ENCODE measurements around the gene STXBP5. TPM values are rescaled to one million over a fixed set of nuclear protein-coding genes. Genes with fewer than 3 reads are reported as not detected.

The STXBP5 gene
- total RNA-seq, 1 donor from 2014 or later = 29.5 TPM

DNA sequence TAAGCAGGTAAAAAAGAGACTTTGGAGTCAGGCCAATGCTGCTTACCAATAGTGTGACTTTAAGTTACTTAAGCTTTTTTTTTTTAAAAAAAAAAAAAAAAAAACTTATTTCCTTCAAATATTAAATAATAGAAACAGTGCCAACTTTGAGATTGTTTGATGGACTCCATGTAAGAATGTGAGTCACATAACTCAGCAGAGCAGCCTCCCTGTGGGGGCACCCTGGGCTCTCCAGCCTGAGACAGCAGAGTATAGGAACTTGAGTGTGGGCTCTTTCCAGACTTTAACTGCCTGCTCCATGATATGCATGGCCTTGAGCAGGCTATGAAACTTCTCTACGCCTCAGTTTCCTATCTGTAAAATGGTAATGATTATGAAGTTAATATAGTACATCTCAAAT is 190.9 kb downstream of the STXBP5 start:
- Mint-ChIP-seq H3K9me3 (peaks cover 4% of the 10 kb centered on the region), H3K27ac (no peak overlapping the region), H3K36me3 (ENCODE audit: low read depth) (no peaks in the 10 kb centered on the region), H3K4me1 (ENCODE audit: low read depth) (no peaks in the 10 kb centered on the region), H3K27me3 (ENCODE audit: insufficient read depth) (no peaks in the 10 kb centered on the region), H3K4me3 (no peak overlapping the region)
- intact Hi-C loops (cut with micrococcal nuclease) = no loop called here
- no peak for DNase-seq (ENCODE audit: low spot score)

DNA sequence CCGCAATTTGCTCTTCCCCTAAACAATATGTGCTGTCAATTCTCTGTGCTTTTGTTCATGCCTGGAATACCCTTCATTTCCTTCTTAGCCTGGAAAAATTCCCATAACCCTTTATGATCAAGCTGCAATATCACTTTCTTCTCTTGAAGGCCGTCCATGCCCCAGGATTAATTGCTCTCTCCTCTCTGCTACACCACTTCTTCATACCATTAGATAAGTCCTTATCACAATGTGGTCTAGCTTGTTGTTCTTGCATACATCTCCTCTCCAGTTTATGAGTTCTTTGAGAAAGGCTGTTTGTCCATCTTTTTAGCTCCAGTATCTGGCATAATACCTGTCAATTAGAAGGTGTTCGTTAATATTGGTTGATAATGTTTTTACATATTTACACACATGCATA is 193.1 kb downstream of the STXBP5 start:
- Mint-ChIP-seq H3K36me3 (ENCODE audit: low read depth) (no peaks in the 10 kb centered on the region), H3K9me3 (peaks cover 16% of the 10 kb centered on the region), H3K4me3 (no peak overlapping the region), H3K27ac (no peak overlapping the region), H3K27me3 (ENCODE audit: insufficient read depth) (no peaks in the 10 kb centered on the region), H3K4me1 (ENCODE audit: low read depth) (no peaks in the 10 kb centered on the region)
- intact Hi-C loops (cut with micrococcal nuclease) = no loop called here
- DNase-seq (ENCODE audit: low spot score) = no peak

DNA sequence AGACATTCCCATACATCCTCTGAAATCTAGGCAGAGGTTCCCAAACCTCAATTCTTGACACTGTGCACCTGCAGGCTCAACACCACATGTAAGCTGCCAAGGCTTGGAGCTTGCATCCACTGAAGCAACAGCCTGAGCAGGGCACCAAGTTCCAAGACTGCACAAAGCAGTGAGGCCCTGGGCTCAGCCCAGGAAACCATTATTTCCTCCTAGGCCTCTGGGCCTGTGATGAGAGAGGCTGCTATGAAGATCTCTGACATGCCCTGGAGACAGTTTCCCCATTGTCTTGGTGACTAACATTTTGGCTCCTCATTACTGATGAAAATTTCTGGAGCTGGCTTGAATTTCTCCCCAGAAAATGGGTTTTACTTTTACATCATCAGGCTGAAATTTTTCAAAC is 196.8 kb downstream of the STXBP5 start:
- Mint-ChIP-seq H3K27me3 (ENCODE audit: insufficient read depth) (no peaks in the 10 kb centered on the region), H3K4me3 (no peak overlapping the region), H3K4me1 (ENCODE audit: low read depth) (no peaks in the 10 kb centered on the region), H3K36me3 (ENCODE audit: low read depth) (no peaks in the 10 kb centered on the region), H3K27ac (no peak overlapping the region), H3K9me3 (peaks cover 21% of the 10 kb centered on the region)
- intact Hi-C loops (cut with micrococcal nuclease) = no loop called here
- DNase-seq (ENCODE audit: low spot score) = no peak

DNA sequence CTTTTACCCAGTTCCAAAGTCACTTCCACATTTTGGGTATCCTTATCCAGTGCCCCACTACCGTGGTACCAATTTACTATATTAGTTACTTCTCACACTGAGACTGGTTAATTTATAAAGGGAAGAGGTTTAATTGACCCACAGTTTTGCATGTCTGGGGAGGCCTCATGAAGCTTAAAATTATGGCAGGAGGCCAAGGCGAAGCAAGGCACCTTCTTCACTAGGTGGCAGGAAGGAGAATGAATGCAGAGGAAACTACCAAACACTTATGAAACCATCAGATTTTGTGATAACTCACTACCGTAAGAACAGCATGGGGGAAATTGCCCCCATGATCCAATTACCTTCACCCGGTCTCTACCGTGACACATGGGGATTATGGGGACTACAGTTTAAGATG is 197.6 kb downstream of the STXBP5 start:
- no peaks in the 10 kb centered on the region for H3K27me3 Mint-ChIP-seq (ENCODE audit: insufficient read depth)
- H3K36me3 Mint-ChIP-seq (ENCODE audit: low read depth) = no peaks in the 10 kb centered on the region
- H3K9me3 Mint-ChIP-seq = peaks cover 21% of the 10 kb centered on the region
- H3K4me1 Mint-ChIP-seq (ENCODE audit: low read depth) = no peaks in the 10 kb centered on the region
- intact Hi-C loops (cut with micrococcal nuclease) = no loop called here
- DNase-seq (ENCODE audit: low spot score) = no peak
- H3K27ac Mint-ChIP-seq = no peak overlapping the region
- no peak overlapping the region for H3K4me3 Mint-ChIP-seq

DNA sequence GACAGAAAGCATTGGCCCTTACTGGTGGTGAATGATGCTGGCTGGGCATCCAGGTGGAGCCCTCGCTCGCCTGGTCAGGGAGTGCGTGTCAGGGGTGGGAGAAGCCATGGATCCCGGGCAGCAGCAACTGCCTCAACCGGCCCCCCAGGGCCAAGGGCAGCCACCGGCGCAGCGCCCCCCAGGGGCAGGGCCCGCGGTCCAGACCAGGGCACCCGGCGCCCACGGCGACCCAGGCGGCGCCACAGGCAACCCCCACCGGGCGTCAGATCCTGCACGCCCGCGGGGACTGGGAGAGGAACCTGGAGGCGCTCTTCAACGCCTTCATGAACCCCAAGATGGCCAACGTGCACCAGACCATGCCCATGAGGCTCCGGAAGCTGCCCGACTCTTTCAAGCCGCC is 202.6 kb downstream of the STXBP5 start:
- intact Hi-C loops (cut with micrococcal nuclease) = no loop called here

DNA sequence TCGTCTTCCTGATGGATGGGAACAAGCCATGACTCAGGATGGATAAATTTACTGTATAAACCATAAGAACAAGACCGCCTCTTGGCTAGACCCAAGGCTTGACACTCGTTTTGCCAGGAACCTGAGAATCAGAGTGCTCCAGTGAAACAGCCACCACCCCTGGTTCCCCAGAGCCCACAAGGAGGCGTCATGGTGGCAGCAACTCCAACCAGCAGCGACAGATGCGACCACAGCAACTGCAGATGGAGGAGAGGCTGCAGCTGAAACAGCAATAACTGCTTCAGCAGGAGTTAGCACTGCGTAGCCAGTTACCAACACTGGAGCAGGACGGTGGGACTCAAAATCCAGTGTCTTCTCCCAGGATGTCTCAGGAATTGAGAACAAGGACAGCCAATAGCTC is 203.4 kb downstream of the STXBP5 start:
- H3K27ac Mint-ChIP-seq = no peak overlapping the region
- intact Hi-C loops (cut with micrococcal nuclease) = no loop called here
- no peaks in the 10 kb centered on the region for H3K4me1 Mint-ChIP-seq (ENCODE audit: low read depth)
- H3K27me3 Mint-ChIP-seq (ENCODE audit: insufficient read depth) = no peaks in the 10 kb centered on the region
- DNase-seq (ENCODE audit: low spot score) = no peak
- H3K36me3 Mint-ChIP-seq (ENCODE audit: low read depth) = no peaks in the 10 kb centered on the region
- peaks cover 3% of the 10 kb centered on the region for H3K9me3 Mint-ChIP-seq
- H3K4me3 Mint-ChIP-seq = no peak overlapping the region

More for the DNA sequence above, 202.6 kb downstream of the STXBP5 start:
- Mint-ChIP-seq H3K36me3 (ENCODE audit: low read depth) (no peaks in the 10 kb centered on the region), H3K4me1 (ENCODE audit: low read depth) (no peaks in the 10 kb centered on the region), H3K27me3 (ENCODE audit: insufficient read depth) (no peaks in the 10 kb centered on the region), H3K27ac (no peak overlapping the region), H3K9me3 (peaks cover 9% of the 10 kb centered on the region), H3K4me3 (no peak overlapping the region)
- DNase-seq (ENCODE audit: low spot score) = no peak

DNA sequence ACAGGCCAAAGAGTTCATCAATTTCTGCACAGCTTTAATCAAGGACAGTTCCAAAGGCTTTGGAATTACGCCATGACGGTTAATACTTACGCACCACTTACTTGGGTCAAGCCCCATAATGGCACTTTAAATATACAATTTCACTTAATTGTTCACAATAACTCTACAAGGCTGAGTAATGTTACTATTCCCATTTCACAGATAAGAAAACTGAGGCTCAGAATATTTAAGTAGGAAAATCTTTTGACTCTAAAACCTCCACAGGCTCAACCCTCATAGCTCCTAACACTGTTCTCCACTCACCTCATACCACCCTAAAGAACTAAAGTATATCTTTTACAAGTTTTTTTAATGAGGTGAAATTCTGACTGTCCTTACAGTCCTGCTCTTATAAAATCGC is 212.4 kb downstream of the STXBP5 start:
- intact Hi-C loops (cut with micrococcal nuclease) = no loop called here
- no peak overlapping the region for H3K27ac Mint-ChIP-seq
- H3K27me3 Mint-ChIP-seq (ENCODE audit: insufficient read depth) = peaks cover 2% of the 10 kb centered on the region
- H3K36me3 Mint-ChIP-seq (ENCODE audit: low read depth) = no peaks in the 10 kb centered on the region
- DNase-seq (ENCODE audit: low spot score) = no peak
- H3K4me1 Mint-ChIP-seq (ENCODE audit: low read depth) = no peaks in the 10 kb centered on the region
- no peak overlapping the region for H3K4me3 Mint-ChIP-seq
- no peaks in the 10 kb centered on the region for H3K9me3 Mint-ChIP-seq

DNA sequence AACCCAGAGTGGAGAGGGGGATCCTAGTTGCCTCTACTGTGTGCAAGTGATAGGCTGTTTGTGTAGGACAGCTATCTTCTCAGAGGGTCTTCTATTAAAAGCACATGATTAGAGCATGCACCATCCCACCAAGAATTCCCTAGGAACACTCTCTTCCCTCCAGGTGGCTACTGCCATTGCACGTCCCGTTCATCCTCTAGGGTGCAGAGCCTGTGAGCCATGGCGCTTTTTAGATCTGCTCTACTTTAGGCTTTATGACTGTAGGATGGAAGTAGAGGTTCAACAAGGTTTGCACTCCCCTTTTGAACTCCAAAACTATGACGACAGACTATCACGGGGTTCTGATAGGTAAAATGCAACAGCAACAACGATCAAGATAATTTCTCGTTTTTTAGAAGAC is 213.7 kb downstream of the STXBP5 start:
- Mint-ChIP-seq H3K27ac (no peak overlapping the region), H3K9me3 (no peaks in the 10 kb centered on the region), H3K4me1 (ENCODE audit: low read depth) (no peaks in the 10 kb centered on the region), H3K36me3 (ENCODE audit: low read depth) (no peaks in the 10 kb centered on the region), H3K4me3 (no peak overlapping the region), H3K27me3 (ENCODE audit: insufficient read depth) (peaks cover 2% of the 10 kb centered on the region)
- no peak for DNase-seq (ENCODE audit: low spot score)
- intact Hi-C loops (cut with micrococcal nuclease) = no loop called here

DNA sequence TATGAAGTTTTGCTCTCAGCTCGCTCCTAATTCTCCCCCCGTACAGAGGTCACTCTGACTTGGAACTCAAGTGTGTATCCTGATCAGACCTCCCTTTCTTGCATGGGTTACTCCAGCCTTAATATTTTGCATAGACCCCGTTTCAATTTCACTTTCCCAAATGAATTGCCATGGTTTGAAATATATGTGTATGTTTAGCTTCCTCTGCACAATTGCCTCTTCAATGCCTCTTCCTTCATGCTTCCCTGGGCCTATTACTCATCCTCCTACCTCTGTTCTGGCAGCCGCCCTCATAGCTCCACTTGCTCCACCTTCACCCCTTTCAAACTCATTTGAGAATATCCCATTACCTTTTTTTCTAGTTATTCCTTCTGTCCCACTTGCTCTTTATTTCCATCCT is 214.3 kb downstream of the STXBP5 start:
- Mint-ChIP-seq H3K27ac (no peak overlapping the region), H3K4me1 (ENCODE audit: low read depth) (no peaks in the 10 kb centered on the region), H3K27me3 (ENCODE audit: insufficient read depth) (peaks cover 2% of the 10 kb centered on the region), H3K4me3 (no peak overlapping the region), H3K9me3 (no peaks in the 10 kb centered on the region), H3K36me3 (ENCODE audit: low read depth) (no peaks in the 10 kb centered on the region)
- no peak for DNase-seq (ENCODE audit: low spot score)
- intact Hi-C loops (cut with micrococcal nuclease) = no loop called here

DNA sequence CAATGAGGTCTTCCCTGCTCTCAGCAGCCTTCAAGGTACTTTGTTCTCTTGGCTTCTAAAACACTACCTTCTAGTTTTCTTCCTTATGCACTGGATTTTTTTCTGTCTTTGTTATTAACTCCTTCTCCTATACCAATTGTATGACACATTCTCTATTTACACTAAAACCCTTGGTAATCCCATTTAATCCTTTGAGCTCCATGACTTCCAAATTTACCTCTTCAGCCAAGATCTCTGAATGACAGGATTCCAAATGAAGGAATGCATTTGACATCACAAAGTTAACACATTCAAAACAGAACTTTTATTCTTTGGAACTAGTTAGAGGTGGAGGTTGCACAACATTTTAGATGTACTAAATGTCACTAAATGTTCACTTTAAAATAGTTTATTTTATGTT is 217.7 kb downstream of the STXBP5 start:
- no peaks in the 10 kb centered on the region for H3K36me3 Mint-ChIP-seq (ENCODE audit: low read depth)
- intact Hi-C loops (cut with micrococcal nuclease) = no loop called here
- H3K27ac Mint-ChIP-seq = no peak overlapping the region
- H3K4me3 Mint-ChIP-seq = no peak overlapping the region
- H3K9me3 Mint-ChIP-seq = no peaks in the 10 kb centered on the region
- H3K27me3 Mint-ChIP-seq (ENCODE audit: insufficient read depth) = peaks cover 2% of the 10 kb centered on the region
- no peaks in the 10 kb centered on the region for H3K4me1 Mint-ChIP-seq (ENCODE audit: low read depth)
- no peak for DNase-seq (ENCODE audit: low spot score)

DNA sequence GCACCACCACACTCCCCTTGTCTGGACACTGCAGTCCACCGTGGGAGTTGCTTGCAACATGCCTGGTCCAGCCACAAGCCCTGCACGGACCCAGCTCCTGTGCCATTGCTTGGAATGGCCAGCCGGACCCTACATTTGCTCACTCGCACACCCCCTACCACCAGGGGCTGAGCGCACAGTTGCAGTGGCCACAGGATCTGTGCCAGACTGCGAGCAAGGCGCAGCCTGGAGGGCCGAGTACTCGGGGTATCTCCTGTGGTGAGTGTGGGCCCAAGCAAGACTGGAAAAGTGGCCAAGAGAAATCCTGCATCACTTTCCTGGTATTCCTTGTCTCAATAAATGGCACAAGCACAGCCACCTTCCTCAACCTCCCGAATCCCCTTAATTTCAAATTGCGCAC is 218.9 kb downstream of the STXBP5 start:
- H3K9me3 Mint-ChIP-seq = no peaks in the 10 kb centered on the region
- H3K36me3 Mint-ChIP-seq (ENCODE audit: low read depth) = no peaks in the 10 kb centered on the region
- no peak overlapping the region for H3K27ac Mint-ChIP-seq
- no peaks in the 10 kb centered on the region for H3K27me3 Mint-ChIP-seq (ENCODE audit: insufficient read depth)
- H3K4me1 Mint-ChIP-seq (ENCODE audit: low read depth) = no peaks in the 10 kb centered on the region
- no peak for DNase-seq (ENCODE audit: low spot score)
- intact Hi-C loops (cut with micrococcal nuclease) = no loop called here
- no peak overlapping the region for H3K4me3 Mint-ChIP-seq

DNA sequence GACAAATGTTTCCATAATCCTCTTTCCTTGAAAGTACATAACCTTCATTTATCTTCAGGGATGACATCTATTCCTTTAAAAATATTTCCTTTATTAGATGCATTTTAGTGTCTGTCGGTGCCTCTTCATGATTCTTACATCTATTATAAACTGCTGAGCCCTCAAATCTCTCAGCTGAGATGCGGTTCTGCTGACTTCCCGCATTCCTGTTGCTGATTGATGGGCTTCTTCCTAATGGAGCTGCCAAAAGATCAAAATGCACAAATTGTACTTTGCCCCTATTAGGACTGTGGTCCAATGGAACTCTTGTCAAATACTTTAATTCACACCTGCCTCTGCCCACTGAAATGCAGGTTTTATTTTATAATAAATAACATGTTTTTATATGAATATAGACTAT is 225.6 kb downstream of the STXBP5 start:
- Mint-ChIP-seq H3K4me1 (ENCODE audit: low read depth) (no peaks in the 10 kb centered on the region), H3K36me3 (ENCODE audit: low read depth) (no peaks in the 10 kb centered on the region), H3K27ac (no peak overlapping the region)

DNA sequence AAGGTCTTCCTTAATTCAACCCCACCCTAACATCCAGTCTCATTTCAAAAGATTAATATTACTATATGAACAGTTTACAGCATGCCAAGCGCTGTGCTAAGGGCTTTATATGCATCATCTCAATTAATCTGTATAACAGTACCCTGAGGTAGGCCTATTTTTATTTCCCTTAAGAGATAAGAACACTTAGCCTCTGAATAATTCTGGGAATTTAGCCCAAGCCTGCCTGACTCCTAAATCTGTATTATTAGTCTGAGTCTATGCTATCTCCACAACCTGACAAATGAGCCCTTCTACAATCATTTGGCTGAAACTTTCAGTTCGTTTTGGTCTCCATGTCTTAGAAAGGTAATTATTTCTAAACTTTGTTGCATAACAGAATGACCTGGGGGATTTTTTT is 226.6 kb downstream of the STXBP5 start:
- no peaks in the 10 kb centered on the region for H3K9me3 Mint-ChIP-seq

More for the DNA sequence above, 225.6 kb downstream of the STXBP5 start:
- DNase-seq (ENCODE audit: low spot score) = no peak
- intact Hi-C loops (cut with micrococcal nuclease) = no loop called here
- Mint-ChIP-seq H3K4me3 (no peak overlapping the region), H3K27me3 (ENCODE audit: insufficient read depth) (no peaks in the 10 kb centered on the region), H3K9me3 (no peaks in the 10 kb centered on the region)

DNA sequence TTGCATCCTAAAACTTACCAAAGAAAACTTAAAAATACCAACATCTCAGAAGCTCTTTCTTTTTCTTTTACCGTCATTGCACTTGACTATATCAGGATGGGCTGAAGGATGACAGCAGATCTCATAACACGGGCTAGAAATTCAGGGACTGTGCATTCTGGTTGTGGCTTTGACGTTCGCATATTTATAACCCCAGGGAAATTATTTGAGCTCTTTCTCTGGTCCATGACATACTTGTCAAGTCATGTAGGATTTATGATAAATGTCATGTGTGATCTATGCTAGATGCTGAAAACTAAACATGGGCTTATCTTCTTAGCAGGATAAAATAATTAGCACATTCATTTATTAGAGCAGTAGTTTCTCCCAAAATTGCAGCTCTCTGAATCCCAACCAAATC is 229.9 kb downstream of the STXBP5 start:
- Mint-ChIP-seq H3K4me3 (no peak overlapping the region), H3K36me3 (ENCODE audit: low read depth) (no peaks in the 10 kb centered on the region), H3K27ac (no peak overlapping the region), H3K27me3 (ENCODE audit: insufficient read depth) (peaks cover 3% of the 10 kb centered on the region), H3K4me1 (ENCODE audit: low read depth) (no peaks in the 10 kb centered on the region), H3K9me3 (no peaks in the 10 kb centered on the region)
- no peak for DNase-seq (ENCODE audit: low spot score)
- intact Hi-C loops (cut with micrococcal nuclease) = no loop called here

More for the DNA sequence above, 226.6 kb downstream of the STXBP5 start:
- H3K36me3 Mint-ChIP-seq (ENCODE audit: low read depth) = no peaks in the 10 kb centered on the region
- intact Hi-C loops (cut with micrococcal nuclease) = no loop called here
- no peak for DNase-seq (ENCODE audit: low spot score)
- H3K27me3 Mint-ChIP-seq (ENCODE audit: insufficient read depth) = no peaks in the 10 kb centered on the region
- H3K4me3 Mint-ChIP-seq = no peak overlapping the region
- H3K27ac Mint-ChIP-seq = no peak overlapping the region
- no peaks in the 10 kb centered on the region for H3K4me1 Mint-ChIP-seq (ENCODE audit: low read depth)

Measured in activated T-helper 1 cell treated with anti-CD3 and anti-CD28 coated beads, Interleukin-12 subunit alpha, Interleukin-12 subunit beta, Interleukin-2, Interleukin-4 antibody, amounts not matched to agents 30 ng/mL and 10 ng/mL and 1 ng/mL, durations not matched to agents 14 hours and 24 hours and 36 hours (primary cell).